ENCODE results near the gene PIGU.

Gene PIGU

DNA sequence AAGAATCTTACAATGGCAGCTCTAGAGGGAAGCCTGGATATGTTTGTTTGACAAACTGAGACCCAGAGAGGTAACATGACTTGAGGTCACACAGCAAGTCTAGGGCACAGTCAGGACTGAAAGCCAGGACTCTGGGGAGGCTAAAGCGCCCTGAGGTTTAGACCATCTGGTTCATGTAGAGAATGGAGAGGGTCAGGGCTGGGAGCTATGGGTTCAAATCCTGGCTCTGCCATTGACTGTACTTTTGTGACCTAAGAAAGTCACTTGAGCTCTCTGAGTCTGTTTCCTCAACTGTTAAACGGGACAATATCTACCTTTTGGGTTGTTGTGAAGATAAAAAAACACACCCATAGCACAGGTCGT is 26.1 kb upstream of the PIGU start:
- TF ChIP-seq, protein P1, sequence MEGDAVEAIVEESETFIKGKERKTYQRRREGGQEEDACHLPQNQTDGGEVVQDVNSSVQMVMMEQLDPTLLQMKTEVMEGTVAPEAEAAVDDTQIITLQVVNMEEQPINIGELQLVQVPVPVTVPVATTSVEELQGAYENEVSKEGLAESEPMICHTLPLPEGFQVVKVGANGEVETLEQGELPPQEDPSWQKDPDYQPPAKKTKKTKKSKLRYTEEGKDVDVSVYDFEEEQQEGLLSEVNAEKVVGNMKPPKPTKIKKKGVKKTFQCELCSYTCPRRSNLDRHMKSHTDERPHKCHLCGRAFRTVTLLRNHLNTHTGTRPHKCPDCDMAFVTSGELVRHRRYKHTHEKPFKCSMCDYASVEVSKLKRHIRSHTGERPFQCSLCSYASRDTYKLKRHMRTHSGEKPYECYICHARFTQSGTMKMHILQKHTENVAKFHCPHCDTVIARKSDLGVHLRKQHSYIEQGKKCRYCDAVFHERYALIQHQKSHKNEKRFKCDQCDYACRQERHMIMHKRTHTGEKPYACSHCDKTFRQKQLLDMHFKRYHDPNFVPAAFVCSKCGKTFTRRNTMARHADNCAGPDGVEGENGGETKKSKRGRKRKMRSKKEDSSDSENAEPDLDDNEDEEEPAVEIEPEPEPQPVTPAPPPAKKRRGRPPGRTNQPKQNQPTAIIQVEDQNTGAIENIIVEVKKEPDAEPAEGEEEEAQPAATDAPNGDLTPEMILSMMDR (IDR thresholded peaks at IDR 0.05; ENCODE audit: borderline replicate concordance, control extremely low read depth, extremely low read depth, insufficient read depth, missing control alignments), result no peak
- DNase-seq (ENCODE audit: low spot score), result no peak
- in situ Hi-C loops (cut with MboI; ENCODE audit: low sequenced_read_pairs, unreplicated experiment), result loop anchor here (10.0 kb wide), 1 partner anchor 168 kb away; no protein-coding TSS in a partner anchor

DNA sequence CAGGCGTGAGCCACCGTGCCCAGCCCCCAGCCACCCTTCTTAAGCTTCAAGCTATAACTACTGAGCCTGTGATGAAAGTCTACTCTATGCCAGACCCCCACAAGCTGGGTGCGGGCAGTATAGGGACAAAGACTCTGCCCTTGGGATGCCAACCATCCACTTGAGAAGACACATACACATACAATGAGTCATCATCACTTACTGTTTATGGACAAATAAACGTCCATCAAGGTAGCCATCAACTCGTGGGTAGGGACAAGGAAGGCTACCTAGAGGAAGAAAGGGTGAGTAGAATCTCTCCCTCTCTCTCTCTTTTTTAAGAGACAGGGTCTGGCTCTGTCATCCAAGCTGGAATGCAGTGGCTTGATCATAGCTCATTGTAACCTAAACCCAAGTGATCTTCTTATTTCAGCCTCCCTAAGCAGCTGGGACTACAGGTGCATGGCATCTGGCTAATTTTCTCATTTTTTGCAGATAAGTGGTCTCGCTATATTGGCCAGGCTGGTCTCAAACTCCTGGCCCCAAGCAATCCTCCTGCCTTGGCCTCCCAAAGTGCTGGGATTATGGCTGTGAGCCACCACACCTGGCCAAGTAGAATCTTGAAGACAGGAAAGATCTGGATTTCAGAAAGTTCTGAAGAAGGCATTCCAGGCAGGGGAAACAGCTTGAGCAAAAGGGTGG is 24.7 kb upstream of the PIGU start:
- in situ Hi-C loops (cut with MboI; ENCODE audit: low sequenced_read_pairs, unreplicated experiment), result loop anchor here (10.0 kb wide), 1 partner anchor 167 kb away; no protein-coding TSS in a partner anchor
- no peak for DNase-seq (ENCODE audit: low spot score)
- TF ChIP-seq, protein P1 (IDR thresholded peaks at IDR 0.05; ENCODE audit: borderline replicate concordance, control extremely low read depth, extremely low read depth, insufficient read depth, missing control alignments), result no peak

DNA sequence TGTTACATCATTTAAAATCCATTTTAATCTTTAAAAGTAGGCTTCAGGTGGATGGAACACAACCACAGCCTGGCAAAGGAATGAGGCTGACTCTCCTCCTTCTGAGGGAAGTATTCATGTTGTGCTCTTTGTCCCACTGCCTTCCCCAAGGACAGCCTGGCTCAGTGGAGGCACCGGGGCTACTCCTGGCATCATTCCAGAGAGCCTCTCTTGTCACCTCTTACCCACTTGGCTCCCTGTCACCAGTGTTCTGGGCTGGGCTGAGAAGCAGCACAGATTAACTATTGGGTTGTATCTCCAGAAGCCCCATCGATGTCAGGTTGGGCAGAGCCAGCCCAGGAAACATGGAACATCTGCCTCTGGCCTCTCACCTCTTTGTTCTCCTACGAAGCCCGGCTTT is 16.5 kb upstream of the PIGU start:
- TF ChIP-seq, protein P1 (IDR thresholded peaks at IDR 0.05; ENCODE audit: borderline replicate concordance, control extremely low read depth, extremely low read depth, insufficient read depth, missing control alignments), result no peak
- DNase-seq (ENCODE audit: low spot score), result no peak
- in situ Hi-C loops (cut with MboI; ENCODE audit: low sequenced_read_pairs, unreplicated experiment), result no loop called here

DNA sequence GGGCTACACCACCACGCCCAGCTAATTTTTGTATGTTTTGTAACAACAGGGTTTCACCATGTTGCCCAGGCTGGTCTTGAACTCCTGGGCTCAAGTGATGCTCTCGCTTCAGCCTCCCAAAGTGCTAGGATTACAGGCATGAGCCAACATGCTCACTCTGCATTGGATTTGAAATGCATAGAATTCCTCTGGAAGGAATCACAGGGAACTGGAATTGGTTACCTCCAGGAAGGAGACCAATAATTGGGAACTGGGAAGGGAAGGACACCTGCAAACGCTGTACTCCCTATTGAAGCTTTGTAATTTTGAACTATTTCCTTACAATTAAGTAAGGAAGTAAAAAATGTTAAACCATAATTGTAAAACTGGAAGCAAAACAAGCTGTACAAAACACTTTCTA is 14.9 kb upstream of the PIGU start:
- no peak for DNase-seq (ENCODE audit: low spot score)
- TF ChIP-seq, protein P1 (IDR thresholded peaks at IDR 0.05; ENCODE audit: borderline replicate concordance, control extremely low read depth, extremely low read depth, insufficient read depth, missing control alignments), result no peak
- in situ Hi-C loops (cut with MboI; ENCODE audit: low sequenced_read_pairs, unreplicated experiment), result no loop called here

DNA sequence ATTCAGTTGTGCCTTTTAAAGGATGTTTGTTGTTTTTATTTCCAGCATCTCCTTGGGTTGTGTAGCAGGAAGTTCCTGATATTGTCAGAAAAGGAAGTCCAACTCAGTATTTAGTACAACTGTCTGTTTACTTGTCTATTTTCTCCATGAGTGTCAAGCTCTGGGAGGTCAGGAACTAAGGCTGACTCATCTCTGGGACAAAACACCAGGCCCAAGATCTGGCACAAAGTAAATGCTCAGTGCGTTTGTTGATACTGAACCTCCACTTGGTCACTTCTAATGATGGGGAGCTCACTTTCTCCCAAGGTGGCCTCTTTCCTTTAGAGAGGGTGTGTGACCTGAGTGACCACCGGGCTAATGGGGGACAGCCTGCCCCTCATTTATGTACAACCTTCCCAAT is 12.6 kb upstream of the PIGU start:
- TF ChIP-seq, protein P1 (IDR thresholded peaks at IDR 0.05; ENCODE audit: borderline replicate concordance, control extremely low read depth, extremely low read depth, insufficient read depth, missing control alignments), result no peak
- in situ Hi-C loops (cut with MboI; ENCODE audit: low sequenced_read_pairs, unreplicated experiment), result no loop called here

DNA sequence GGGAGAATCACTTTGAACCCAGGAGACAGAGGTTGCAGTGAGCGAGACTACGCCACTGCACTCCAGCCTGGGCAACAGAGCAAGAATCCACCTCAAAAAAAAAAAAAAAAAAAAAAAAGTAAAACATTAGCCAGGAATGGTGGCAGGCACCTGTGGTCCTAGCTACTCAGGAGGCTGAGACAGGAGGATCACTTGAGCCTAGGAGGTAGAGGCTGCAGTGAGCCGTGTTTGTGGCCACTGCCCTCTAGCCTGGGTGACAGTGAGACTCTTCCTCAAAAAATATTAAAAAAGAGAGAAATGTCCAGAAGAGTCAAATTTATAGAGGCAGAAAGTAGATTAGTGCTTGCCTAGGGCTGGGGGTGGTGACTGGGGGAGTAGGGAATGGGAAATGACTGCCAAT is 6.8 kb upstream of the PIGU start:
- no peak for DNase-seq (ENCODE audit: low spot score)
- in situ Hi-C loops (cut with MboI; ENCODE audit: low sequenced_read_pairs, unreplicated experiment), result no loop called here
- TF ChIP-seq, protein P1 (IDR thresholded peaks at IDR 0.05; ENCODE audit: borderline replicate concordance, control extremely low read depth, extremely low read depth, insufficient read depth, missing control alignments), result no peak

More for the DNA sequence above, 12.6 kb upstream of the PIGU start:
- DNase-seq (ENCODE audit: low spot score), result no peak

Measured in GM13976 (cell line).